Stimulated activated CD4-positive, alpha-beta T cell treated with anti-CD3 and anti-CD28 coated beads, TNF-alpha, amount 100 ng/mL, for 24 hours (primary cell): ENCODE results near the gene PTPRO.

Experiments
- DNase-seq, 3 experiments: peaks; one replicate each; pipeline ENCODE4 v3.0.0-alpha.2; 2020; ENCODE audit warnings: low read depth in 3 of 3

Gene PTPRO

GRCh38 chr12:15446807-15447206 is 124.5 kb downstream of the PTPRO start:
- DNase-seq = no peak

- DNase-seq = no peak
These were observed 131.3 kb downstream of the PTPRO start for GRCh38 chr12:15453613-15454012.

- DNase-seq = no peak
These were observed 135.7 kb downstream of the PTPRO start for GRCh38 chr12:15458008-15458407.

- no peak for DNase-seq
These were observed 146.6 kb downstream of the PTPRO start for GRCh38 chr12:15468911-15469310.

- no peak for DNase-seq
These were observed 147.0 kb downstream of the PTPRO start for GRCh38 chr12:15469356-15469755.

- DNase-seq = no peak
These were observed 149.7 kb downstream of the PTPRO start for GRCh38 chr12:15472036-15472435.

- no peak for DNase-seq
These were observed 152.5 kb downstream of the PTPRO start for GRCh38 chr12:15474766-15475165.

GRCh38 chr12:15477761-15478160 is 155.5 kb downstream of the PTPRO start:
- no peak for DNase-seq

GRCh38 chr12:15481846-15482245 is 159.5 kb downstream of the PTPRO start:
- no peak for DNase-seq

- DNase-seq = no peak
These were observed 163.2 kb downstream of the PTPRO start for GRCh38 chr12:15485466-15485865.

GRCh38 chr12:15486859-15487258 is 164.6 kb downstream of the PTPRO start:
- no peak for DNase-seq

- no peak for DNase-seq
These were observed 166.2 kb downstream of the PTPRO start for GRCh38 chr12:15488481-15488880.

GRCh38 chr12:15494329-15495046 is 172.2 kb downstream of the PTPRO start:
- no peak for DNase-seq

- no peak for DNase-seq
These were observed 173.4 kb downstream of the PTPRO start for GRCh38 chr12:15495746-15496145.

- DNase-seq = no peak
These were observed 174.4 kb downstream of the PTPRO start for GRCh38 chr12:15496738-15497137.

- no peak for DNase-seq
These were observed 175.5 kb downstream of the PTPRO start for GRCh38 chr12:15497671-15498292.

GRCh38 chr12:15502211-15502610 is 179.9 kb downstream of the PTPRO start:
- no peak for DNase-seq

- no peak for DNase-seq
These were observed 183.3 kb downstream of the PTPRO start for GRCh38 chr12:15505616-15506015.

GRCh38 chr12:15515010-15515409 is 192.7 kb downstream of the PTPRO start:
- DNase-seq = no peak

GRCh38 chr12:15520083-15520482 is 197.8 kb downstream of the PTPRO start:
- DNase-seq = no peak

- DNase-seq = no peak
These were observed 198.5 kb downstream of the PTPRO start for GRCh38 chr12:15520844-15521243.

GRCh38 chr12:15522574-15523187 is 200.4 kb downstream of the PTPRO start:
- DNase-seq = no peak

- DNase-seq = no peak
These were observed 203.1 kb downstream of the PTPRO start for GRCh38 chr12:15525441-15525840.
